Duodenal mucosa (tissue), 2 donors: ENCODE data around the gene RIPOR2.
"Not testable (repeated sequence)": the region's sequence is repeated elsewhere in the genome, so short reads cannot be mapped to it uniquely, and the experiment has no call there.

Experiments
- H3K27ac ChIP-seq: one replicate; pipeline ENCODE4 v1.7.0; 2013; ENCODE audit warnings: low read depth, low read length
- H3K27me3 ChIP-seq, 2 donors: one replicate each; pipeline ENCODE4 v1.7.0; 2013; ENCODE audit warnings: low read length in 2 of 2, control low read depth in 1 of 2; ENCODE audit not compliant: insufficient read depth in 2 of 2, control insufficient read depth in 1 of 2
- H3K36me3 ChIP-seq, 2 donors: one replicate each; pipeline ENCODE4 v1.7.0; 2013; ENCODE audit warnings: low read length in 2 of 2, control low read depth in 1 of 2; ENCODE audit not compliant: insufficient read depth in 2 of 2, control insufficient read depth in 1 of 2
- H3K4me1 ChIP-seq, 2 donors: one replicate each; pipeline ENCODE4 v1.7.0; 2013; ENCODE audit warnings: low read length in 2 of 2, control low read depth in 1 of 2; ENCODE audit not compliant: insufficient read depth in 2 of 2, control insufficient read depth in 1 of 2
- H3K4me3 ChIP-seq, 2 donors: one replicate each; pipeline ENCODE4 v1.7.0; 2013; ENCODE audit warnings: low read length in 2 of 2, low read depth in 1 of 2
- H3K9ac ChIP-seq, 2 donors: one replicate each; pipeline ENCODE4 v1.7.0; 2013; ENCODE audit warnings: low read length in 2 of 2, low read depth in 1 of 2
- H3K9me3 ChIP-seq, 2 donors: one replicate each; pipeline ENCODE4 v1.7.0; 2013; ENCODE audit warnings: low read length in 2 of 2, control low read depth in 1 of 2; ENCODE audit not compliant: control insufficient read depth in 1 of 2

The RIPOR2 gene

DNA sequence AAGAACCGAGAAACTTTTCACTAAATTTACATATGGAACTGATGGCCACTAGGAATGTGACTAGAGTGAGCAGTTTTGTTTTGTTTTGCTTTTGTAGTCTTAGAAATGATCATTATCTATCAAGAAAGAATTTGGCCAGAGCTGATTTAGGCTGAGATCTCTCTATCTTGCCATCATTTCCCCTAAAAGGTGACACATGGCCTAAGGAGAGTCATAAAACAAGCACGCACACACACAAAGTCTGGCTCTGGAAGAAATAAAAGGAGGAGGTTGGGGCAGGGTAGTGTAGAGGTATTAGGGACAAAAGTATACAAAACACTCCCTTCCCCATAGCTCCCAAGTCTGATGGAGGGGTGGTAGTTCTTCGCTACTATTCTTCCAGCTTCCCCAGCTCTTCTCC is 56.4 kb downstream of the RIPOR2 start:
- no peaks in the 10 kb centered on the region for H3K36me3 ChIP-seq

DNA sequence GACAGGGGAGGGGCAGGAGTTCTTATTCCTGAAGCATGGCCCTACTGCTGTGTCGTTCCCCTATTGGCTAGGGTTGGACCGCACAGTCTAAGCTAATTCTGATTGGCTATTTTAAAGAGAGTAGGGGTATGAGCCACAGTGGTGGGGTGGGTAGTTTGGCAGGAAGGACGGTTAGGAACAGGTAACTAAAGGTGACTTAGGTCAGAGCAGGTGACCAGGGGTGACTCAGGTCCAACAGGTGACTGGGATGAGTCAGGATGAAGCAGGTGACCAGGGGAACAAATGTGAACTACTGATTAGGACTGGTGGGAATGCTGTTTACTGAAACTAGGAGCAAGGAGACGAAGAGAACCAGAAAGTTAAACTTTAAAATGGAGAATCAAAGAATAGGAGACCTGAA is 58.0 kb downstream of the RIPOR2 start:
- H3K4me3 ChIP-seq, H3K36me3 ChIP-seq, H3K4me1 ChIP-seq, H3K27ac ChIP-seq, H3K27me3 ChIP-seq, H3K9me3 ChIP-seq, H3K9ac ChIP-seq: not testable (repeated sequence)

More for the DNA sequence above, 56.4 kb downstream of the RIPOR2 start:
- Histone ChIP-seq H3K27ac (no peak overlapping the region), H3K4me1 (no peaks in the 10 kb centered on the region), H3K27me3 (no peaks in the 10 kb centered on the region), H3K9me3 (no peaks in the 10 kb centered on the region), H3K9ac (no peak overlapping the region), H3K4me3 (no peak overlapping the region)

DNA sequence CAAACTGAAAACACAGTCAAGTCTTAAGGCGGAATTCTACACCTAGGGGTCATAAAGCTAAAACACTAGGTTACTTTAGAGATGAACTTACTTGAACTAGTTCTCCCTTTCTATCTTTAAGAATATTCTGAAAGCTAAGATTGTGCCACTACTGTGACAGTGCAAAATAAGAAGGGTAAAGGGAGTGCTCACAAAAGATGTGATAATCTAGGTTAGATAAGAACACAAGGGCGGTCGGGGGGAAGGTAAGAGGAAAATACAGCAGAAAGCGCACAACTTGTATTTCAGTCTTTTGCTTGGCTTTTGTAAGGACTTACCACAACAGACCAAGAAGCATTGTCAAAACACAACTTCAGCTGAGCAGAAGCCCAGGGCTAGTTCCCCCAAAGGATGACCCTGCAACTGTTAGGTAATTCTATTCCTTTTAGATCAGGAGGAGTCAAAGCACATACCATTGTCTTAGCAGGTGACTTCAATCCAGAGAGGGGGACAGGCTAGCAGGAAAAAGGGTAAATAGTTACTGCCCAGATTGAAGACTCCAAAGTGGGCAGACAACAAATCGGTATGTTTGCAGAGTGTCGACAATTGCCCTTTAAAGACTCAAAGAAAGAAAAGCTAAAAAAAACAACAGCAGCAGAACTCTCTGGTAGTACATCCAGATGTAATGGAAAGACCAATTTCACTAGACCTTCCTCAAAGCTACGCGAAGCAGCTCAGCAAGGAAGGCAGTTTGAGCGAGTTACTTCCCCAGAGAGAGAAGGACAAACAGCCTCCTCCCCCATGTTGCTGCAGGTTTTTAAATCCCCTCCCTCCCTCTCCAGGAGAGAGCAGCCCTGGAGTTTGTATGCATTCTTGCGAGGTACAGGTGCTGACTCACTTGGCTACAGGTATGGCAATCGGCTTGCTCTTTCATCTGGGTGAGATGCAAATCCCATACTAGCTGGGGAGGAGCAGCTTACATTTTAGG is 59.0 kb downstream of the RIPOR2 start:
- H3K27ac ChIP-seq: no peak overlapping the region
- no peaks in the 10 kb centered on the region for H3K9me3 ChIP-seq
- no peaks in the 10 kb centered on the region for H3K27me3 ChIP-seq
- H3K4me3 ChIP-seq: no peak overlapping the region
- H3K9ac ChIP-seq: no peak overlapping the region
- no peaks in the 10 kb centered on the region for H3K36me3 ChIP-seq
- no peaks in the 10 kb centered on the region for H3K4me1 ChIP-seq

- no peak overlapping the region for H3K9ac ChIP-seq
- no peaks in the 10 kb centered on the region for H3K27me3 ChIP-seq
- no peaks in the 10 kb centered on the region for H3K36me3 ChIP-seq
- H3K4me1 ChIP-seq: no peaks in the 10 kb centered on the region
- no peak overlapping the region for H3K4me3 ChIP-seq
- H3K9me3 ChIP-seq: no peaks in the 10 kb centered on the region
- H3K27ac ChIP-seq: no peak overlapping the region
Measured at GRCh38 chr6:24875534-24875901, 60.2 kb downstream of the RIPOR2 start.

DNA sequence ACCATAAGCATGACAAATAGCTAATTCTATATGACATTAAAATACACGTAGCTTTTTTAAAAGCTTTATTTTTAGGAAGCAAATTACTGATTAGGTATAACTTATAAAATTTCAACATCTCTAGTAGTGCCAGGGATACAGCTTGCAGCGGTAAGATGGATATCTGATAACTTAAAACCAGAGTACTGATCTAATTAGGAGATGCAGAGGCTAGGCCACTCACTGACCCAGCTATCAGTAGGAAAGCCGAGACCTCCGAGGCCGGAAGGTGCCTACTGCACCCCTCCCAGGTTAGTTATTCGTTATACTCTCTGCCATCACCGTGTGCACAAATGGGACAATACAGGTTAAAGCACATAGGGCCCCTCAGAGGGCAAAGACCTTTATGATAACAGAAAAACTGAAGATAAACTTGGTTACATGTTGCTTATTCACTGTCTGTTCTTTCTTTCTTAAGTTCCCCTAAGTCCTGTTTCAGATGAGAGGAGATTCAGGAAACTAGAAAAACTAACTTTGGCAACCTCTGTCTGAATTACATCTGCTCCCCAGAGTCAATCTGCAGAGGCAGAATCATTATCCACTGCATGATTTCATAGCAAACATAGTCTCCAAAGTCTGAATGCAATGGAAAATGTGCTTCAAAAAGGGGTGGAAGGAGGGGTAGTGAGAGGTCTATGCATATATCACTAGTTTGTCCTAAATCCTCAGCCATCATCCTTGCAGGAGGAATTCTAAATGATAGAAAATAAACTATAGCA is 60.8 kb downstream of the RIPOR2 start:
- Histone ChIP-seq H3K4me1 (no peaks in the 10 kb centered on the region), H3K27me3 (no peaks in the 10 kb centered on the region), H3K36me3 (no peaks in the 10 kb centered on the region), H3K27ac (no peak overlapping the region), H3K9me3 (no peaks in the 10 kb centered on the region), H3K9ac (no peak overlapping the region), H3K4me3 (no peak overlapping the region)

- Histone ChIP-seq H3K9ac (no peak overlapping the region), H3K4me1 (no peaks in the 10 kb centered on the region)
Measured at GRCh38 chr6:24874128-24874527, 61.6 kb downstream of the RIPOR2 start.

GRCh38 chr6:24872779-24873178 is 63.0 kb downstream of the RIPOR2 start:
- Histone ChIP-seq H3K36me3 (no peaks in the 10 kb centered on the region), H3K4me1 (no peaks in the 10 kb centered on the region), H3K9me3 (no peaks in the 10 kb centered on the region), H3K27me3 (no peaks in the 10 kb centered on the region), H3K9ac (no peak overlapping the region), H3K27ac (no peak overlapping the region), H3K4me3 (no peak overlapping the region)

More at GRCh38 chr6:24874128-24874527, 61.6 kb downstream of the RIPOR2 start:
- Histone ChIP-seq H3K36me3 (no peaks in the 10 kb centered on the region), H3K4me3 (no peak overlapping the region), H3K27ac (no peak overlapping the region), H3K27me3 (no peaks in the 10 kb centered on the region), H3K9me3 (no peaks in the 10 kb centered on the region)

GRCh38 chr6:24868765-24869164 is 67.0 kb downstream of the RIPOR2 start:
- no peak overlapping the region for H3K9ac ChIP-seq
- no peak overlapping the region for H3K27ac ChIP-seq
- no peak overlapping the region for H3K4me3 ChIP-seq
- no peaks in the 10 kb centered on the region for H3K36me3 ChIP-seq
- H3K27me3 ChIP-seq: no peaks in the 10 kb centered on the region
- H3K4me1 ChIP-seq: no peaks in the 10 kb centered on the region
- H3K9me3 ChIP-seq: no peaks in the 10 kb centered on the region

DNA sequence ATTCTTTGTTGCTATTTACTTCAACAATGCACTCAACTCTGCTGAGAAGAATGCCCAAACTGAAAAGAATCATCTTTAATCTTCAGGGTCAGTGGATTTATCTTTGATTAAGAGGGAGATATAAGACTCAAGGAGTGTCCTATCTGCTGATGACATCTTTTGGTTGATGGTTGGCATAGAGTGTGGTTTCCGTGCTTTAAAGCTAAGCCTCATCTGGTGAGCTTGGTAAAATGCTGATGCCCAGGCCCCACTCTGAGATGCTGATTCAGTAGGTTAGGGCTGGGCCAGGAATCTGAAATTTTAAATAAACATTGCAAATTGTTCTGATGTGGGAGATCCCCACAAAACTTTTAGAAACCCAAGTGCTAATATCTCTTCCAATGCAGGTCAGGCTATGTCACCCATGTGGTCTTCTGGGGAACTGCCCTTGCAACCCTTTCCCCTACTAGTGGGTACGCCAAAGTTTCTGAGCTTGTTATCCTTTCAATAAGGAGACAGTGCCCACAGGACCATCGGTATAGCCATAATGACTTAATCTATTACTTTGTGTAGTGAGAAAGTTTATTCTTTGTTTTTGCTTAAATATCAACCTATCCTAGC is 68.6 kb downstream of the RIPOR2 start:
- no peaks in the 10 kb centered on the region for H3K9me3 ChIP-seq
- no peaks in the 10 kb centered on the region for H3K4me1 ChIP-seq
- no peak overlapping the region for H3K27ac ChIP-seq
- no peaks in the 10 kb centered on the region for H3K36me3 ChIP-seq
- H3K4me3 ChIP-seq: no peak overlapping the region
- H3K27me3 ChIP-seq: no peaks in the 10 kb centered on the region
- H3K9ac ChIP-seq: no peak overlapping the region

- Histone ChIP-seq H3K27me3 (no peaks in the 10 kb centered on the region), H3K36me3 (no peaks in the 10 kb centered on the region), H3K4me3 (no peak overlapping the region), H3K4me1 (no peaks in the 10 kb centered on the region), H3K27ac (no peak overlapping the region), H3K9ac (no peak overlapping the region), H3K9me3 (no peaks in the 10 kb centered on the region)
Measured at GRCh38 chr6:24865161-24865560, 70.6 kb downstream of the RIPOR2 start.
